SU-DHL-6 (cell line): ENCODE results near the gene LSR.

Source experiments
- CTCF ChIP-seq: fragments of 200-600 bp; sonication (generic); IDR thresholded peaks from one replicate; pipeline ENCODE4 v1.5.1; 2017; ENCODE audit warnings: antibody characterized with exemption, mild to moderate bottlenecking, low read length, moderate library complexity; ENCODE audit not compliant: insufficient read depth, poor library complexity, severe bottlenecking
- EZH2phosphoT487 ChIP-seq: fragments of 200-600 bp; sonication (generic), shearing (Covaris generic); conservative IDR thresholded peaks from 2 replicates; pipeline ENCODE4 v1.6.1; 2018; ENCODE audit warnings: mild to moderate bottlenecking, antibody characterized with exemption, low read length, moderate library complexity, mixed read lengths

- TF ChIP-seq CTCF (no peak), EZH2phosphoT487 (no peak)
These were observed 8.5 kb upstream of the LSR start for GRCh38 chr19:35240327-35240726.
